K562 (cell line): Measurements from ENCODE around the gene HYAL3. TPM values are rescaled to one million over a fixed set of nuclear protein-coding genes. Genes with fewer than 3 reads are reported as not detected.

Experiments
- CBX3 ChIP-seq, 2 experiments: IDR thresholded peaks; 1 replicate in 1 of 2; 2 replicates in 1 of 2; pipeline ENCODE4 v1.6.1; 2012; ENCODE audit warnings: inconsistent platforms in 2 of 2, low read length in 2 of 2, borderline replicate concordance in 1 of 2, control low read depth in 1 of 2
- CEBPG ChIP-seq, 3 experiments: fragments of 200-800 bp in 1 of 3; sonication (Bioruptor generic) in 1 of 3; sonication (generic) in 1 of 3; formaldehyde crosslinking in 1 of 3; IDR thresholded peaks in 2 of 3; conservative IDR thresholded peaks in 1 of 3; 2 replicates each; pipeline versions ENCODE4 v1.6.1 to v1.8.0; 2016 to 2022; ENCODE audit warnings: missing compliant biosample characterization in 2 of 3, missing genetic modification characterization in 2 of 3, mild to moderate bottlenecking in 1 of 3, missing genetic modification reagents in 1 of 3
- ETV1 ChIP-seq: fragments of 450-650 bp; conservative IDR thresholded peaks from 2 replicates; pipeline ENCODE4 v1.6.1; 2016; ENCODE audit warnings: missing genetic modification characterization, control low read depth, low read depth, missing compliant biosample characterization
- GTF2E2 ChIP-seq: fragments of 200-800 bp; sonication (Bioruptor generic); IDR thresholded peaks from 2 replicates; pipeline ENCODE4 v1.6.1; 2016; ENCODE audit warnings: missing genetic modification characterization, missing compliant biosample characterization
- HDAC6 ChIP-seq: IDR thresholded peaks from 2 replicates; pipeline ENCODE4 v1.6.1; 2012; ENCODE audit warnings: low read depth, mild to moderate bottlenecking, control low read depth, inconsistent platforms, low read length, moderate library complexity
- HNRNPL ChIP-seq: fragments of 200-400 bp; formaldehyde crosslinking; IDR thresholded peaks from 2 replicates; pipeline ENCODE4 v1.6.1; 2017; ENCODE audit warnings: low read depth, mild to moderate bottlenecking, low read length
- MTA2 ChIP-seq: fragments of 450-650 bp; IDR thresholded peaks from 2 replicates; pipeline ENCODE4 v1.6.1; 2016; ENCODE audit warnings: low read depth
- NCOA4 ChIP-seq: fragments of 450-650 bp; IDR thresholded peaks from 2 replicates; pipeline ENCODE4 v1.6.1; 2018; ENCODE audit warnings: mild to moderate bottlenecking; ENCODE audit not compliant: partially characterized antibody
- NCOR1 ChIP-seq: fragments of 450-650 bp; IDR thresholded peaks from 2 replicates; pipeline ENCODE4 v1.6.1; 2016; ENCODE audit warnings: mild to moderate bottlenecking, moderate library complexity
- NFYB ChIP-seq: IDR thresholded peaks from 2 replicates; pipeline ENCODE4 v1.6.1; 2011; ENCODE audit warnings: mild to moderate bottlenecking, moderate library complexity; ENCODE audit not compliant: insufficient read length; ENCODE audit errors: extremely low read depth
- POLR2A ChIP-seq: fragments of 450-650 bp; conservative IDR thresholded peaks from 2 replicates; pipeline ENCODE4 v1.6.1; 2016
- RBM15 ChIP-seq: fragments of 200-400 bp; formaldehyde crosslinking; IDR thresholded peaks from 2 replicates; pipeline ENCODE4 v1.6.1; 2018; ENCODE audit warnings: mild to moderate bottlenecking, low read length, moderate library complexity; ENCODE audit not compliant: insufficient read depth
- SIN3B ChIP-seq: fragments of 450-650 bp; IDR thresholded peaks from 2 replicates; pipeline ENCODE4 v1.6.1; 2017; ENCODE audit warnings: low read depth, mild to moderate bottlenecking, moderate library complexity
- SRSF1 ChIP-seq: fragments of 200-400 bp; formaldehyde crosslinking; IDR thresholded peaks from 2 replicates; pipeline ENCODE4 v1.6.1; 2017; ENCODE audit warnings: mild to moderate bottlenecking, low read depth, low read length, moderate library complexity
- TCF7L2 ChIP-seq: fragments of 150-350 bp; IDR thresholded peaks from 2 replicates; pipeline ENCODE4 v1.6.1; 2016; ENCODE audit warnings: low read depth, mild to moderate bottlenecking, low read length, moderate library complexity
- USF2 ChIP-seq: sonication (generic); formaldehyde crosslinking; IDR thresholded peaks from 2 replicates; pipeline ENCODE4 v1.5.0; 2020; ENCODE audit warnings: missing genetic modification reagents
- ZBTB17 ChIP-seq: fragments of 450-650 bp; formaldehyde crosslinking; IDR thresholded peaks from 2 replicates; pipeline ENCODE4 v1.4.0; 2020; ENCODE audit warnings: mild to moderate bottlenecking
- ZNF134 ChIP-seq: fragments of 250-450 bp; sonication (Bioruptor Pico); conservative IDR thresholded peaks from 2 replicates; pipeline ENCODE4 v1.4.0; 2020
- ZNF347 ChIP-seq: fragments of 450-650 bp; formaldehyde crosslinking; IDR thresholded peaks from 2 replicates; pipeline ENCODE4 v1.4.0; 2020; ENCODE audit warnings: low read depth, mild to moderate bottlenecking, moderate library complexity
- ZNF644 ChIP-seq: fragments of 200-800 bp; sonication (Bioruptor generic); IDR thresholded peaks from 2 replicates; pipeline ENCODE4 v1.6.1; 2016; ENCODE audit warnings: low read depth, missing genetic modification characterization, missing compliant biosample characterization
- polyA plus RNA-seq, 8 experiments: library from polyadenylated mRNA; depleted of rRNA in 4 of 8; stranded (reverse) in 5 of 8; unstranded in 3 of 8; fragments of >200 nt; fragmentation: Nextera tagmentation in 2 of 8; fragmentation: Illumina TruSeq in 1 of 8; extraction: Ambion mirVana in 2 of 8; extraction: Trizol in 1 of 8; gene quantifications; 2 replicates each; pipeline versions ENCODE4 v1.2.1 to v1.2.3, GENCODE V29; 2011 to 2014; ENCODE audit warnings: inconsistent platforms in 1 of 8, missing spikeins in 1 of 8
- total RNA-seq, 7 experiments: library from RNA; depleted of rRNA in 6 of 7; stranded (reverse); fragments of >200 nt in 6 of 7; fragmentation: Illumina TruSeq in 2 of 7; extraction: Trizol in 2 of 7; gene quantifications; 2 replicates each; pipeline versions ENCODE4 v1.2.1 to v1.2.3, GENCODE V29; 2011 to 2021; ENCODE audit warnings: low replicate concordance in 1 of 7
- TF ChIP-seq, protein P1 (sequence below): IDR thresholded peaks from 2 replicates; pipeline ENCODE4 v1.6.1; 2016; ENCODE audit warnings: missing genetic modification characterization, missing compliant biosample characterization
- TF ChIP-seq, protein P2 (sequence below): sonication (generic); formaldehyde crosslinking; IDR thresholded peaks from 2 replicates; pipeline ENCODE4 v1.8.1; 2022; ENCODE audit warnings: missing genetic modification reagents
- TF ChIP-seq, protein P3 (sequence below), 2 experiments: fragments of 450-650 bp; conservative IDR thresholded peaks; 2 replicates each; pipeline ENCODE4 v1.6.1; 2017; ENCODE audit warnings: mild to moderate bottlenecking in 2 of 2, moderate library complexity in 2 of 2
- TF ChIP-seq, protein P4 (sequence below): fragments of 450-650 bp; IDR thresholded peaks from 2 replicates; pipeline ENCODE4 v1.6.1; 2016

HYAL3 gene
- total and polyA plus RNA-seq, 9 of the 15 experiments (the other 6 are each of a cell fraction or from before 2014, with no cell fraction given): 0.38 to 9.1 (median 6.8) TPM

DNA sequence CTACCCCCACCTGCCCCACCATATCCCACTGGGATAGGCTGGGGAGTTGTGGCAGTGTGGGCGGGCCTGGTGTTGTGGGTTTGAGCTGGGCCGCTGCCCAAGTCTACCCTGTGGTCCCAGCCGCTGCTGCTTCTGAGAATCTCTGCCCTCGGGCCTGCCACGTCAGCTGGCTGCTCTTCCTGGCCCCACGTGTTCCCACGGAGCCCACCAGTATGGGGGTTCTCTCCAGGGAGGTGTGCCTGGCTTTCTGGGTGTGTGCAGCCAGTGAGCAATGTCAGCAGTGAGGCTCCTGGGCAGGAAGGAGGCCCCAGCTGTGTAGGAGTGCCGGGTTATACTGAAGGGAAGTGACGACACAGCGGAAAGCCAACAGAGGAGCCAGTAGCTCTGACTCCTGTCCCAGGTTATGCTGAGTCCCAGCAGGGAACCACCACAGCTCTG lies 52.7 kb downstream of the HYAL3 start (continued):
- TF ChIP-seq HDAC6 (no peak), GTF2E2 (no peak), SIN3B (no peak), NCOA4 (no peak), SRSF1 (no peak), USF2 (no peak), CBX3 (IDR thresholded peaks at IDR 0.05; ENCODE audit: borderline replicate concordance in 1 of 2, low read length in 2 of 2) (no peak), NFYB (no peak), ZNF347 (CRISPR knock-in tag) (no peak), NCOR1 (no peak), POLR2A (peak; percentile 68), TCF7L2 (no peak), ZBTB17 (CRISPR knock-in tag) (no peak), ZNF644 (tag) (no peak), RBM15 (no peak), ZNF134 (no peak), ETV1 (0 out of 2 replicates have a peak, but pooled peaks have one; percentile 21), HNRNPL (no peak), MTA2 (no peak), CEBPG (CRISPR knock-in tag; IDR thresholded peaks at IDR 0.05) (no peak), CEBPG (tag; conservative IDR thresholded peaks at IDR 0.05 in 1 of 2, IDR thresholded peaks at IDR 0.05 in 1 of 2) (no peak)
- TF ChIP-seq, protein P1, sequence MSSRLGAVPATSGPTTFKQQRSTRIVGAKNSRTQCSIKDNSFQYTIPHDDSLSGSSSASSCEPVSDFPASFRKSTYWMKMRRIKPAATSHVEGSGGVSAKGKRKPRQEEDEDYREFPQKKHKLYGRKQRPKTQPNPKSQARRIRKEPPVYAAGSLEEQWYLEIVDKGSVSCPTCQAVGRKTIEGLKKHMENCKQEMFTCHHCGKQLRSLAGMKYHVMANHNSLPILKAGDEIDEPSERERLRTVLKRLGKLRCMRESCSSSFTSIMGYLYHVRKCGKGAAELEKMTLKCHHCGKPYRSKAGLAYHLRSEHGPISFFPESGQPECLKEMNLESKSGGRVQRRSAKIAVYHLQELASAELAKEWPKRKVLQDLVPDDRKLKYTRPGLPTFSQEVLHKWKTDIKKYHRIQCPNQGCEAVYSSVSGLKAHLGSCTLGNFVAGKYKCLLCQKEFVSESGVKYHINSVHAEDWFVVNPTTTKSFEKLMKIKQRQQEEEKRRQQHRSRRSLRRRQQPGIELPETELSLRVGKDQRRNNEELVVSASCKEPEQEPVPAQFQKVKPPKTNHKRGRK (tag): no peak
- TF ChIP-seq, protein P2, sequence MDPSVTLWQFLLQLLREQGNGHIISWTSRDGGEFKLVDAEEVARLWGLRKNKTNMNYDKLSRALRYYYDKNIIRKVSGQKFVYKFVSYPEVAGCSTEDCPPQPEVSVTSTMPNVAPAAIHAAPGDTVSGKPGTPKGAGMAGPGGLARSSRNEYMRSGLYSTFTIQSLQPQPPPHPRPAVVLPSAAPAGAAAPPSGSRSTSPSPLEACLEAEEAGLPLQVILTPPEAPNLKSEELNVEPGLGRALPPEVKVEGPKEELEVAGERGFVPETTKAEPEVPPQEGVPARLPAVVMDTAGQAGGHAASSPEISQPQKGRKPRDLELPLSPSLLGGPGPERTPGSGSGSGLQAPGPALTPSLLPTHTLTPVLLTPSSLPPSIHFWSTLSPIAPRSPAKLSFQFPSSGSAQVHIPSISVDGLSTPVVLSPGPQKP (CRISPR knock-in tag): no peak
- TF ChIP-seq, protein P3, sequence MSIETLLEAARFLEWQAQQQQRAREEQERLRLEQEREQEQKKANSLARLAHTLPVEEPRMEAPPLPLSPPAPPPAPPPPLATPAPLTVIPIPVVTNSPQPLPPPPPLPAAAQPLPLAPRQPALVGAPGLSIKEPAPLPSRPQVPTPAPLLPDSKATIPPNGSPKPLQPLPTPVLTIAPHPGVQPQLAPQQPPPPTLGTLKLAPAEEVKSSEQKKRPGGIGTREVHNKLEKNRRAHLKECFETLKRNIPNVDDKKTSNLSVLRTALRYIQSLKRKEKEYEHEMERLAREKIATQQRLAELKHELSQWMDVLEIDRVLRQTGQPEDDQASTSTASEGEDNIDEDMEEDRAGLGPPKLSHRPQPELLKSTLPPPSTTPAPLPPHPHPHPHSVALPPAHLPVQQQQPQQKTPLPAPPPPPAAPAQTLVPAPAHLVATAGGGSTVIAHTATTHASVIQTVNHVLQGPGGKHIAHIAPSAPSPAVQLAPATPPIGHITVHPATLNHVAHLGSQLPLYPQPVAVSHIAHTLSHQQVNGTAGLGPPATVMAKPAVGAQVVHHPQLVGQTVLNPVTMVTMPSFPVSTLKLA (conservative IDR thresholded peaks at IDR 0.05): peak in 1 of 2 experiments; percentile 60; a peak in 1 of 4 replicates
- TF ChIP-seq, protein P4, sequence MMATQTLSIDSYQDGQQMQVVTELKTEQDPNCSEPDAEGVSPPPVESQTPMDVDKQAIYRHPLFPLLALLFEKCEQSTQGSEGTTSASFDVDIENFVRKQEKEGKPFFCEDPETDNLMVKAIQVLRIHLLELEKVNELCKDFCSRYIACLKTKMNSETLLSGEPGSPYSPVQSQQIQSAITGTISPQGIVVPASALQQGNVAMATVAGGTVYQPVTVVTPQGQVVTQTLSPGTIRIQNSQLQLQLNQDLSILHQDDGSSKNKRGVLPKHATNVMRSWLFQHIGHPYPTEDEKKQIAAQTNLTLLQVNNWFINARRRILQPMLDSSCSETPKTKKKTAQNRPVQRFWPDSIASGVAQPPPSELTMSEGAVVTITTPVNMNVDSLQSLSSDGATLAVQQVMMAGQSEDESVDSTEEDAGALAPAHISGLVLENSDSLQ: peak; percentile 40; the same call in 1 of the 2 replicates
